ENCODE results near the gene TXNRD2. TPM values are rescaled to one million over a fixed set of nuclear protein-coding genes. Genes with fewer than 3 reads are reported as not detected.

TXNRD2 gene
- total RNA-seq, 1 experiment from 2014 or later, result 22.9 TPM

- Mint-ChIP-seq H3K4me1 (peaks cover 10 to 12% of the 10 kb centered on the region in 2 experiments), H3K27me3 (ENCODE audit: low read depth) (no peaks in the 10 kb centered on the region), H3K36me3 (ENCODE audit: insufficient read depth in 1 of 3, low read depth in 3 of 3) (peaks cover 10 to 17% (median 12%) of the 10 kb centered on the region in 3 experiments; a peak in 5 of 7 replicates), H3K9me3 (no peaks in the 10 kb centered on the region; a peak in 1 of 5 replicates), H3K27ac (no peak overlapping the region; a peak in 1 of 7 replicates), H3K4me3 (no peak overlapping the region)
- H3K4ac ChIP-seq (ENCODE audit: low read depth, low read length), result no peak overlapping the region
- no peak overlapping the region for H3K27ac ChIP-seq (ENCODE audit: insufficient read length, low read depth, low read length)
- H3K14ac ChIP-seq (ENCODE audit: insufficient read depth, low read length), result no peak overlapping the region
- no peak overlapping the region for H2AFZ ChIP-seq (ENCODE audit: low read length)
- H2BK120ac ChIP-seq (ENCODE audit: low read depth, low read length, poor library complexity, severe bottlenecking), result no peak overlapping the region
- no peak overlapping the region for H3K56ac ChIP-seq (ENCODE audit: insufficient read length, low read depth, low read length)
- TF ChIP-seq, protein P1, sequence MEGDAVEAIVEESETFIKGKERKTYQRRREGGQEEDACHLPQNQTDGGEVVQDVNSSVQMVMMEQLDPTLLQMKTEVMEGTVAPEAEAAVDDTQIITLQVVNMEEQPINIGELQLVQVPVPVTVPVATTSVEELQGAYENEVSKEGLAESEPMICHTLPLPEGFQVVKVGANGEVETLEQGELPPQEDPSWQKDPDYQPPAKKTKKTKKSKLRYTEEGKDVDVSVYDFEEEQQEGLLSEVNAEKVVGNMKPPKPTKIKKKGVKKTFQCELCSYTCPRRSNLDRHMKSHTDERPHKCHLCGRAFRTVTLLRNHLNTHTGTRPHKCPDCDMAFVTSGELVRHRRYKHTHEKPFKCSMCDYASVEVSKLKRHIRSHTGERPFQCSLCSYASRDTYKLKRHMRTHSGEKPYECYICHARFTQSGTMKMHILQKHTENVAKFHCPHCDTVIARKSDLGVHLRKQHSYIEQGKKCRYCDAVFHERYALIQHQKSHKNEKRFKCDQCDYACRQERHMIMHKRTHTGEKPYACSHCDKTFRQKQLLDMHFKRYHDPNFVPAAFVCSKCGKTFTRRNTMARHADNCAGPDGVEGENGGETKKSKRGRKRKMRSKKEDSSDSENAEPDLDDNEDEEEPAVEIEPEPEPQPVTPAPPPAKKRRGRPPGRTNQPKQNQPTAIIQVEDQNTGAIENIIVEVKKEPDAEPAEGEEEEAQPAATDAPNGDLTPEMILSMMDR (conservative IDR thresholded peaks at IDR 0.05), result no peak
- no peak overlapping the region for H4K91ac ChIP-seq (ENCODE audit: insufficient read length, low read depth, low read length)
- no peaks in the 10 kb centered on the region for H4K20me1 ChIP-seq (ENCODE audit: control insufficient read depth, insufficient read depth, insufficient read length)
- H2BK5ac ChIP-seq (ENCODE audit: insufficient read length, low read length), result no peak overlapping the region
- H2BK12ac ChIP-seq (ENCODE audit: insufficient read length, low read depth, low read length), result no peak overlapping the region
- no peak overlapping the region for H4K5ac ChIP-seq (ENCODE audit: insufficient read length, low read depth, low read length)
- no peak overlapping the region for H3K4me2 ChIP-seq (ENCODE audit: insufficient read depth, insufficient read length, low read length)
- no CpG with 5 or more reads among the region's 27 CpGs for WGBS (ENCODE audit: extremely low coverage, insufficient read length, low lambda C conversion rate)
- no peaks in the 10 kb centered on the region for H3K79me1 ChIP-seq (ENCODE audit: insufficient read depth, low read depth, low read length, poor library complexity, severe bottlenecking)
- H3K18ac ChIP-seq (ENCODE audit: insufficient read length, low read depth, low read length), result no peak overlapping the region
- H3K79me2 ChIP-seq (ENCODE audit: insufficient read depth, low read length), result no peaks in the 10 kb centered on the region
- H4K8ac ChIP-seq (replicated peaks; ENCODE audit: insufficient read length, low read depth, low read length), result no peak overlapping the region
- no peak overlapping the region for H2BK20ac ChIP-seq (ENCODE audit: low read depth, low read length, poor library complexity, severe bottlenecking)
- no peak overlapping the region for H3K9ac ChIP-seq (ENCODE audit: extremely low read depth, insufficient read length, low read length)
- no peak overlapping the region for H3T11ph ChIP-seq (ENCODE audit: low read length)
- H3K23me2 ChIP-seq (ENCODE audit: insufficient read length, low read depth, low read length, poor library complexity, severe bottlenecking), result no peaks in the 10 kb centered on the region
- no peaks in the 10 kb centered on the region for H3K9me3 ChIP-seq (ENCODE audit: control insufficient read depth, low read depth, low read length)
- no peaks in the 10 kb centered on the region for H3K4me1 ChIP-seq (ENCODE audit: insufficient read depth, low read length)
- H2AK5ac ChIP-seq (ENCODE audit: insufficient read length, low read length), result no peak overlapping the region
- H2BK15ac ChIP-seq (ENCODE audit: low read depth, low read length), result no peak overlapping the region
- H3K27me3 ChIP-seq (ENCODE audit: insufficient read depth, low read length), result no peaks in the 10 kb centered on the region
- no peak overlapping the region for H3K23ac ChIP-seq (ENCODE audit: insufficient read length, low read depth, low read length)
- DNase-seq, result no peak
Observed at GRCh38 chr22:19843107-19843856, 98.3 kb downstream of the TXNRD2 start.
